VCaP (cell line): ENCODE measurements around the gene TMEM132E.

Experiments used
- H3K27ac ChIP-seq: fragments of 450-650 bp; 2 replicates; pipeline ENCODE4 v1.5.1; 2017
- CTCF ChIP-seq: fragments of 450-650 bp; conservative IDR thresholded peaks from 2 replicates; pipeline ENCODE4 v1.5.1; 2017; ENCODE audit warnings: mild to moderate bottlenecking, moderate library complexity

The TMEM132E gene

GRCh38 chr17:34586346-34586846 lies 7.0 kb downstream of the TMEM132E start:
- no peak overlapping the region for H3K27ac ChIP-seq
- TF ChIP-seq CTCF: no peak

- no peak for TF ChIP-seq CTCF
- H3K27ac ChIP-seq: no peak overlapping the region
Observed at GRCh38 chr17:34588266-34588665, 8.9 kb downstream of the TMEM132E start.

- no peak overlapping the region for H3K27ac ChIP-seq
- no peak for TF ChIP-seq CTCF
Observed at GRCh38 chr17:34589120-34589965, 10.0 kb downstream of the TMEM132E start.

GRCh38 chr17:34592002-34592401 lies 12.6 kb downstream of the TMEM132E start:
- TF ChIP-seq CTCF: no peak
- H3K27ac ChIP-seq: no peak overlapping the region

- TF ChIP-seq CTCF: no peak
- H3K27ac ChIP-seq: no peak overlapping the region
Observed at GRCh38 chr17:34596920-34597319, 17.5 kb downstream of the TMEM132E start.

- H3K27ac ChIP-seq: no peak overlapping the region
- no peak for TF ChIP-seq CTCF
Observed at GRCh38 chr17:34598161-34598776, 18.9 kb downstream of the TMEM132E start.

- H3K27ac ChIP-seq: no peak overlapping the region
- no peak for TF ChIP-seq CTCF
Observed at GRCh38 chr17:34601416-34601815, 22.0 kb downstream of the TMEM132E start.
